Motor neuron (in vitro differentiated cells): ENCODE results near the gene ADPRS. TPM values are rescaled to one million over a fixed set of nuclear protein-coding genes. Genes with fewer than 3 reads are reported as not detected.

ENCODE experiments used
- ATAC-seq, 8 experiments: fragments of 200-7000 bp; cut with Tn5 transposase; replicated peaks in 6 of 8; 2 replicates each; pipeline ENCODE4 v1.8.0; 2021; ENCODE audit warnings: mild to moderate bottlenecking in 8 of 8, moderate library complexity in 8 of 8
- H3K27ac ChIP-seq, 2 donors: fragments of 250-450 bp; sonication (Bioruptor Pico); 2 replicates each; pipeline ENCODE4 v1.9.0; 2021; ENCODE audit warnings: antibody characterized with exemption in 2 of 2, mild to moderate bottlenecking in 2 of 2, moderate library complexity in 1 of 2
- H3K4me1 ChIP-seq, 2 donors: fragments of 250-450 bp; sonication (Bioruptor Pico); replicated peaks in 1 of 2; 2 replicates each; pipeline ENCODE4 v1.6.1; 2021; ENCODE audit warnings: antibody characterized with exemption in 2 of 2, mild to moderate bottlenecking in 2 of 2, moderate library complexity in 1 of 2
- H3K4me3 ChIP-seq, 5 donors: fragments of 250-450 bp; sonication (Bioruptor Pico); 2 replicates each; pipeline ENCODE4 v1.9.0; 2021; ENCODE audit warnings: antibody characterized with exemption in 5 of 5, mild to moderate bottlenecking in 5 of 5, moderate library complexity in 4 of 5
- WGBS, 10 experiments: fragments of 450-650 bp; shearing (Covaris generic); methylation state at CpG; one replicate each; pipeline ENCODE4 v1.0.0; 2022; 5-methylcytosine and 5-hydroxymethylcytosine counted together
- in situ Hi-C, 9 experiments: fragments of 400-800 bp; cut with MboI; loops; one replicate each; pipeline ENCODE4 v1.15.0; 2021; ENCODE audit warnings: low sequenced_read_pairs in 9 of 9, low pct_unique_long_range_greater_than_20kb in 2 of 9; ENCODE audit not compliant: unreplicated experiment in 9 of 9
- total RNA-seq, 8 experiments: library from RNA; unstranded; fragments of 300-600 nt; gene quantifications; 2 replicates each; pipeline versions ENCODE4 v1.2.3 to v1.2.4, GENCODE V29; 2022

The ADPRS gene
- total RNA-seq, 8 experiments from 2014 or later, result 21.7 to 45.8 (median 38.6) TPM

DNA sequence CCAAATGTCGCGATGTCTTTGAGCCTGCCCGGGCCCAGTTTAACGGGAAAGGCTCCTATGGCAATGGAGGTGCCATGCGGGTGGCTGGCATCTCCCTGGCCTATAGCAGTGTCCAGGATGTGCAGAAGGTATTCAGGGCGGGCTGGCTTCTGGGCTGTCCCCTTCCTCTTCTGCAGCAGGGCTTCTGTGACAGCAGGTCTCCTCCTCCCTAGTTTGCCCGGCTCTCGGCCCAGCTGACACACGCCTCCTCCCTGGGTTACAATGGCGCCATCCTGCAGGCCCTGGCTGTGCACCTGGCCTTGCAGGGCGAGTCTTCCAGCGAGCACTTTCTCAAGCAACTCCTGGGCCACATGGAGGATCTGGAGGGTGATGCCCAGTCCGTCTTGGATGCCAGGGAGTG lies 3.0 kb downstream of the ADPRS start:
- Histone ChIP-seq H3K27ac (no peak overlapping the region), H3K4me1 (peaks cover 8 to 11% of the 10 kb centered on the region in 2 donors), H3K4me3 (no peak overlapping the region)
- in situ Hi-C loops, result loop anchor here in 1 of 9 experiments (10.0 kb wide), 1 partner anchor 333 kb away; no protein-coding TSS in a partner anchor
- ATAC-seq, result no peak
- WGBS, 10 experiments, result 89 to 100% (median 91%) methylated on average over 2 to 13 of the region's 13 CpGs; no CpG with 5 or more reads in 6 of the 10 experiments

DNA sequence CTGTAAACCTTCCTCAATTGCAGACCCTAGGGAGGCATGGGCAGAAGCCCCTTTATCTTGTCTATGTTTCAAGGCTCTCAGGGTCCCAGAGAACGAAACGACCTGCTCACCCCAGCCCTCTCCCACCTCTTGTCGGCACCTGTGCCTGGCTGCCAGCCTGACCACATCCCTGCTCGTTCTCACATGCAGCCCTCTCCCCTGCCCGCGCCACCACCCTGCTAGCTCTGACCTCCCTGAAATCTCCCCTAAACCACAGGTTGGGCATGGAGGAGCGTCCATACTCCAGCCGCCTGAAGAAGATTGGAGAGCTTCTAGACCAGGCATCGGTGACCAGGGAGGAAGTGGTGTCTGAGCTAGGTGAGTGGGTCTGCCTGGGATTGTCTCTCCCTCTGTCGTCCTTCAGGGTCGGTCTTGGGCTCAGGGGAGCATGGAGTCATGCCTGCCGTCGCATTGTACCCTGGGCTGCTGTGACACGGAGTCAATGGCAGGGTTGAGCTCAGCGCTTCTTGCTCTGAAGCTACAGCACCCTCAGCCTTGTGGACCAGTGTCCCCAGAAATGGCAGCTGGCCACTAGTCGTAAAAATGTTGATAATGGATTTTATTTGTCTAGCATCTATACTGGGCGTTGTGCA lies 3.6 kb downstream of the ADPRS start:
- peaks cover 9 to 11% of the 10 kb centered on the region in 2 donors for H3K4me1 ChIP-seq
- no peak overlapping the region for H3K27ac ChIP-seq
- 93 to 100% (median 96%) methylated on average over 2 to 10 of the region's 17 CpGs; no CpG with 5 or more reads in 3 of the 10 experiments for WGBS, 10 experiments

DNA sequence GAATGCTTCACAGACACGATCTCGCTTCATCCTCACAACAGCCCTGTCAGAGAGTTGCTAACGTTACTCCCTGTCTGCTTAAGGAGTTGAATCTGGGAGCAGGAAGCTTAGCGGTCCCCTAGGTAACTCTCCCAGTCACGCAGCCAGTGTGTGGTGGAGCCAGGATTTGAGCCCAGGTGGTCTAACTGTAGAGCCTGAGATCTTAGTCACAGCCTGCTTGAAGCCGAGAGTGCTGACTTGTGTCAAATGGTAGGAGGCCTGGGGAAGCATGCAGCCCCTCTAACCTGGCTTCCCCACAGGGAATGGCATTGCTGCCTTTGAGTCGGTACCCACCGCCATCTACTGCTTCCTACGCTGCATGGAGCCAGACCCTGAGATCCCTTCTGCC lies 4.1 kb downstream of the ADPRS start:
- no peak for ATAC-seq
- Histone ChIP-seq H3K4me1 (peaks cover 11% of the 10 kb centered on the region in 2 donors), H3K27ac (no peak overlapping the region), H3K4me3 (no peak overlapping the region)
- in situ Hi-C loops, result loop anchor here in 1 of 9 experiments (10.0 kb wide), 1 partner anchor 332 kb away; no protein-coding TSS in a partner anchor
- 92 to 100% (median 100%) methylated on average over 1 to 8 of the region's 9 CpGs; no CpG with 5 or more reads in 3 of the 10 experiments for WGBS, 10 experiments

More for the DNA sequence above, 3.6 kb downstream of the ADPRS start:
- no peak for ATAC-seq
- H3K4me3 ChIP-seq, result no peak overlapping the region
- in situ Hi-C loops, result loop anchor here in 1 of 9 experiments (10.0 kb wide), 1 partner anchor 333 kb away; no protein-coding TSS in a partner anchor

DNA sequence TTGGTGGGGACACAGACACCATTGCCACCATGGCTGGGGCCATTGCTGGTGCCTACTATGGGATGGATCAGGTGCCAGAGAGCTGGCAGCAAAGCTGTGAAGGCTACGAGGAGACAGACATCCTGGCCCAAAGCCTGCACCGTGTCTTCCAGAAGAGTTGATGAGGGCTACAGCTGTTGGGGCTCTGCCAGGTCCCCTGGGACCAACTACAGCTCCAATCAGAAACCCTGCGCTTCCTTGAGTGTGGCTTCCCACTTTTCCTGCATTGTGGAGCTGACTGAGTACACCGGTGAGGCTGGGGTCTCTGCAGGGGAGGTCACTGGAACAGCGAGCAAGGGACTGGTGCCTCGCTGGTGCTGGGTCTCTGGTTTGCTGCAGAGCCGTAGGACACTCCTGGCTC lies 4.5 kb downstream of the ADPRS start:
- in situ Hi-C loops, result loop anchor here in 1 of 9 experiments (10.0 kb wide), 1 partner anchor 332 kb away; no protein-coding TSS in a partner anchor
- H3K4me3 ChIP-seq, result no peak overlapping the region
- no peak for ATAC-seq
- peaks cover 10% of the 10 kb centered on the region in 2 donors for H3K4me1 ChIP-seq
- H3K27ac ChIP-seq, result no peak overlapping the region
- WGBS, 10 experiments, result 20 to 100% (median 96%) methylated on average over 1 to 5 of the region's 7 CpGs; no CpG with 5 or more reads in 2 of the 10 experiments

DNA sequence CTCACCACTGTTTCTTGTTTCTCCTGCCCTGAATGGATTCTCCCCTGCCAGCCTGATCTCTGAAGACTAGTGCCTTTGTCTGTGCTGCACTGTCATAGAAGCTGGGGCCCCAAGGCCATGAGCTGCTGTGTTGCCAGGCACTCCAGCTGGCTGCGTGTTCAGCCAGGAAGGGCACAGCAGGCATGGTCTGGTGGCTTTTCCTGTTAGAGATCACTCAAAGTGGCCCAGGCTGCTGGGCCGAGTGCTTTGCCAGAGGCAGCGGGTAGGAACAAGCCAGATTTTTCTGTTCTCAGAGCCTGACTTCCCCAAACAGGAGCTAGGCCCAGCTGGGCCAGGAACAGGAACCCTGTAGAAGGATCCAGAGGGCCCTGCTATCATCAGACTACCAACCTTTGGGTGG lies 5.2 kb downstream of the ADPRS start:
- peaks cover 7 to 8% of the 10 kb centered on the region in 2 donors for H3K4me1 ChIP-seq
- H3K4me3 ChIP-seq, result no peak overlapping the region
- no peak overlapping the region for H3K27ac ChIP-seq
- ATAC-seq, result peak in 1 of 8 experiments; percentile 20
- in situ Hi-C loops, result loop anchor here in 1 of 9 experiments (10.0 kb wide), 1 partner anchor 331 kb away; no protein-coding TSS in a partner anchor
- WGBS, 10 experiments, result 80 to 100% (median 97%) methylated on average over 1 to 3 of the region's 3 CpGs; no CpG with 5 or more reads in 3 of the 10 experiments

DNA sequence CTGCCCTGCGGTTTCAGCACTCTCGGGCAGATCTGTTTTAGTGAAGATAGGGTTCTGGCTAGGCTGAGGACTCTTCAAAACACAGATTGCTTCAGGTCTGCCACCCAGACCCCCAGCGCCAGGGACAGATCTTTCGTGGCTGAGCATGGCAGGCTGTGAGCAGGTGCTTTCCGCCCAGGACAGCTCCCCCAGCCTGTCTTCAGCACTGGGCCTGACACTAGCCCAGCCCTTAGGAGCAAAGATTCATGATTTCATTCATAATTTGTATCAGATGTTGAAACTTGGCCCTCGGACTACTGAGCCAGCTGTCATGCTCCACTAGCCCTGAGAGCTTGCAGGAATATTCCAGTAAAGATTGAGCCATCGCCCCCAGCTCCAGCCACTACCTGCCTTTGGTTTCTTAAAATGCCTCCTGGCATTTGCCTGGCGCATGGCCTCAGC lies 5.9 kb downstream of the ADPRS start:
- ATAC-seq, result peak in 2 of 8 experiments; percentile 61 to 76
- Histone ChIP-seq H3K4me1 (peaks cover 7 to 9% of the 10 kb centered on the region in 2 donors), H3K4me3 (no peak overlapping the region), H3K27ac (no peak overlapping the region)
- WGBS, 10 experiments, result 0 to 96% (median 93%) methylated on average over 1 to 8 of the region's 8 CpGs; no CpG with 5 or more reads in 3 of the 10 experiments
- in situ Hi-C loops, result loop anchor here in 1 of 9 experiments (10.0 kb wide), 1 partner anchor 330 kb away; no protein-coding TSS in a partner anchor

DNA sequence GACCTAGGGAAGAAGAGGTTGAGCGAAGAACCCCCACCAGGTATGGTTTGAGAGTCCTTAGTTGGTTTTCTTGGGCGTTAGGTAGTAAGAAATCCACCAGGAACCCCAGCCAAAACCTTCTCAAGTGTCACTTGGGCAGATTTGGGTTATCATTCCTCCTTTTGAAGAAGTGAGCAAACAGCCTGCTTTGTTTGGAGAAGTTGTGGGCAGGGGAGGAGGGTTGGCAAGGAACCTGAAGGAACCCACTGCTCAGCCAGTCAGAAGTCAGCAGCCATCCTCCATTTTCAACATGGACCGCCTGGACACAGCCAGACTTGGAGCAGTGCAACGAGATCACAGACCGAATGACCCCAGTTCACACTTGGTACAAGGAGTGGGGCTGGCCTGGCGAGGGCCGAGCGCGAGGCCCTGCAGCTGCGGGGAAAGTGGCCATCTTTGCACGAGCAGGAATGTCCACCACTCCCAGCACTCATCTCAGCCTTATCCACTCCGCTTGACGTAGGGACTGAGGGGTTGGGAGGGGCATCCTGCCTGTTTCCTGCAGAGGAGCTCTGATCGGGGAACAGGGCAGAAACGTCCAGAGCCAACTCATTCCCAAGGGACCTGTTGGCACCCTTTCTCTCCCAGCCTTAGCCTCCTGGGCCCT lies 7.2 kb downstream of the ADPRS start:
- Histone ChIP-seq H3K4me1 (peaks cover 0 to 5% of the 10 kb centered on the region in 2 donors), H3K27ac (no peak overlapping the region), H3K4me3 (no peak overlapping the region)
- in situ Hi-C loops, result loop anchor here in 1 of 9 experiments (10.0 kb wide), 1 partner anchor 329 kb away; no protein-coding TSS in a partner anchor
- no peak for ATAC-seq
- 40 to 100% (median 96%) methylated on average over 1 to 7 of the region's 15 CpGs; no CpG with 5 or more reads in 2 of the 10 experiments for WGBS, 10 experiments

DNA sequence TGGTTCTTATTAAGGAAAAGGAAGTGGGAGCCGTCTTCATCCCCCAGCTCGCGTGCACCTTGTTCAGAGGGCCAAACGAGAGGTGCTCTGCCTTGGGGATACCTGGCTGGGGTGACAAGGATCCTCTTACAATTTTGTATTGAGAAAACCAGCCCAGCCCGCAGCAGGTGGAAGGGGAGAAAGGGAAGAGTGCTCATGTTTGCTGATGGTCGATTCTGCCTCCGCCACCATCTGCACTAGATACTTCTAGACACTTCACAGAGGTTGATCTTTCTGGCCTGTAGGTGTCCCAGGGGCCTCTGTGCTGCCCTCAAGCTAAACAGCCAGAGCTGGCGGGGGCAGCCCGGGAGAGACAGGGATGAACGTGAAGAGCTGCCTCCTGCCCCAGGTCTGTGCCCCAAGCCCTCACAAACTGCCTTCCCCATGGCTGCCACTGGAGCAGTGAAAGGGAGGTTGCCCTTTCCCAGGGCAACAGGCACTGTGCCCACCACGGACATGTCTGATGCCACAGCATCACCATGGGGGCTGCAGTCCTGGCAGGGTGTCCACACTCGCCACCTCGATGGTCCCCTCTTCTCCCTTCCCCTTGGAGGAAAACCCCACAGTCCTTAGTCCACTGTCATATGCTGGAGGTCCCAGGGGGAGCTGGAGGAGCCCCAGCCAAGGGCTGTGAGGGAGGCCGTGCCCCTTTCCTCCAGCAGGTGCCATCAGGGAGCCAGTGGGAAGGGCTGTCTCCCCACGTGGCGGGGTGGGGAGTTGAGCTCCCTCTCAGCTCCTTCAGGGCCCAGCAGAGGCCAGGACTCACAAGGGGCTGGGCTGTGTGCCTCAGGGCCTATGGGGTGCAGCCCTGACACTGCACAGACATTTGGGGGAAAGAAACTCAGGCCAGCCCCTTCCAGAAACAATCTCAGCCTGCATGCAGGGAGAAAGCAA lies 8.1 kb downstream of the ADPRS start:
- Histone ChIP-seq H3K4me1 (peaks cover 0 to 5% of the 10 kb centered on the region in 2 donors), H3K4me3 (no peak overlapping the region), H3K27ac (no peak overlapping the region)
- peak; percentile 5 to 76 (median 46) for ATAC-seq
- WGBS, 10 experiments, result 69 to 100% (median 80%) methylated on average over 1 to 11 of the region's 16 CpGs; no CpG with 5 or more reads in 5 of the 10 experiments
- in situ Hi-C loops, result loop anchor here in 1 of 9 experiments (10.0 kb wide), 1 partner anchor 328 kb away; no protein-coding TSS in a partner anchor

DNA sequence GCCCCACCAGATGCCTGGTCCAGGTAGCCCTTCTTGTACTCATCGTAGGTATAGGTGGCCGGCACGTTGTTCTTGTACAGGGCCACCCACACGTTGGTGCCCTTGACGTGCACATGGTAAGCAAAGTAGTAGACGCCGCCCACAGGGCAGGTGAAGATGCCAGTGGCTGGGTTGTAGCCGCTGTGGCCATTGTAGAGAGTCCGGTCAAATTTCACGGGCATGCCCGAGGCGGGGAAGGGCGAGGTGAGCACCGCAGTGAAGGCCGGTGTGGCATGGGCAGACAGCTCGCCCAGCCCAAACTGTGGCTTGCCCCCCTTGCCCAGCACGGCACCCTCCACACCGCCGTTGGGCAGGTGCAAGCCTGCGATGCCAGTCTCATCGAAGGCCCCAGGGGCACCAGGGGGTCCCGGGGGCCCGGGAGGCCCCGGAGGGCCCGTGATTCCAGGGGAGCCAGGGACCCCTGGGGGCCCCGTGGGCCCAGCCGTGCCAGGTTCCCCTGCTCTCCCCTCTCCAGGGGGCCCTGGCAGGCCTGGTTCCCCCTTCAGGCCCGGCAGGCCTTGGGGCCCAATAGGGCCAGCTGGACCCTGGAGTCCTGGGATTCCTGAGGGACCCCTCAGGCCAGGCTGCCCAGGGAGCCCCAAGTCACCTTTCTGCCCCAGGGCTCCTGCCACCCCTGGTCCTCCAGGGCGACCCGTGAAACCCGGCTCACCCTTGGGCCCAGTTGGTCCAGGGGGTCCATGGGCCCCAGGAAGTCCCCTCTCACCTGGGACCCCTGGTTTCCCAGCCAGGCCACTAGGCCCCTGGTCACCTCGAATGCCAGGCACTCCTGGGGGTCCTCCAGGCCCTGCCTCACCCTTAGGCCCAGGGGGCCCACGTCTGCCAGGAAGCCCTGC lies 9.2 kb downstream of the ADPRS start:
- peaks cover 0 to 5% of the 10 kb centered on the region in 2 donors for H3K4me1 ChIP-seq
- WGBS, 10 experiments, result 70 to 100% (median 85%) methylated on average over 1 to 11 of the region's 33 CpGs; no CpG with 5 or more reads in 5 of the 10 experiments
- ATAC-seq, result peak in 3 of 8 experiments; percentile 3 to 4 (median 3)
- no peak overlapping the region for H3K4me3 ChIP-seq
- in situ Hi-C loops, result loop anchor here in 1 of 9 experiments (10.0 kb wide), 1 partner anchor 327 kb away; no protein-coding TSS in a partner anchor
- H3K27ac ChIP-seq, result no peak overlapping the region

DNA sequence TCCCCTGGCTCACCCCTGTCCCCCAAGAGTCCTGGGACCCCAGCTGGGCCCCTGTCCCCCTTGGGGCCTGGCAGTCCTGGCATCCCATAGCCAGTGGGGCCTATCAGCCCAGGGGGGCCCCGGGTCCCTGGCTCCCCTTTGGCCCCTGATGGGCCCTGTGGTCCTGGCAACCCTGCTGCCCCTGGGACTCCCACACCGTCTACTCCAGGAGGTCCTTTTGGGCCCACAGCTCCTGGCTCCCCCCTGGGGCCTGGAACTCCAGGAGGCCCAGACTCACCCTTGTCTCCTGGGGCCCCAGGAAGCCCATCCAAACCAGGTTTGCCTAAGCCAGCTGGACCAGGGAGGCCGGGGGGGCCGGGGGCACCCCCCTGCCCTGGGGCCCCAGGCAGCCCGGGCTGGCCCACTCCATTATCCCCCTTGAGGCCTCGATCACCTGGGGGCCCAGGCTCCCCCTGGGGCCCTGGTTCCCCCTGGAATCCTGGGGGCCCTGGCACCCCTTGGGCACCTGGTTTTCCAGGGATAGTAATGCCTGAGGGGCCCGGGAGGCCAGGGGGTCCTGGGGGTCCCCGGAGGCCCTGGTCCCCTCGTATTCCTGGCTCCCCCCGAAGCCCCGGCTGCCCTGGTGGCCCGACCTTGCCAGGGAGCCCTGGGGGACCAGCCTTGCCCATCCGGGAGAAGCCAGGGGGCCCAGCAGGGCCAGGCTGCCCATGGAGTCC lies 10.1 kb downstream of the ADPRS start:
- Histone ChIP-seq H3K27ac (no peak overlapping the region), H3K4me3 (no peak overlapping the region), H3K4me1 (peaks cover 0 to 5% of the 10 kb centered on the region in 2 donors)
- WGBS, 10 experiments, result no CpG with 5 or more reads among the region's 13 CpGs
- ATAC-seq, result peak in 3 of 8 experiments; percentile 2 to 11 (median 7)
- in situ Hi-C loops, result loop anchor here in 1 of 9 experiments (10.0 kb wide), 1 partner anchor 326 kb away; no protein-coding TSS in a partner anchor
